ENCODE data around the gene DNER.

DNER gene

GRCh38 chr2:229718057-229718456 is 3.7 kb upstream of the DNER start:
- no peaks in the 10 kb centered on the region for H3K9me2 ChIP-seq (replicated peaks; ENCODE audit: low read depth, low read length)
- H3K4me3 ChIP-seq (ENCODE audit: low read length, poor library complexity, severe bottlenecking) = no peak overlapping the region
- H3K9me3 ChIP-seq (ENCODE audit: insufficient read depth, low read depth, low read length) = no peaks in the 10 kb centered on the region
- no peak overlapping the region for H3K9ac ChIP-seq (ENCODE audit: low read depth, low read length, poor library complexity, severe bottlenecking)
- H3F3A ChIP-seq (ENCODE audit: low read depth) = no peaks in the 10 kb centered on the region
- H4K20me1 ChIP-seq (ENCODE audit: insufficient read depth, low read length, poor library complexity, severe bottlenecking) = no peaks in the 10 kb centered on the region
- no peak for TF ChIP-seq CTCF (conservative IDR thresholded peaks at IDR 0.05; ENCODE audit: low read length)
- TF ChIP-seq EZH2phosphoT487 (IDR thresholded peaks at IDR 0.05; ENCODE audit: borderline replicate concordance) = no peak
- no peaks in the 10 kb centered on the region for H3K4me1 ChIP-seq (ENCODE audit: insufficient read depth, low read length, poor library complexity, severe bottlenecking)
- no peak overlapping the region for H2AFZ ChIP-seq (ENCODE audit: low read length)
- H3K27me3 ChIP-seq (ENCODE audit: insufficient read depth, low read length, poor library complexity, severe bottlenecking) = no peaks in the 10 kb centered on the region
- no peak overlapping the region for H3K4me2 ChIP-seq (ENCODE audit: low read depth, low read length, poor library complexity, severe bottlenecking)
- H3K79me2 ChIP-seq (ENCODE audit: insufficient read depth, low read length) = no peaks in the 10 kb centered on the region
- no peaks in the 10 kb centered on the region for H3K36me3 ChIP-seq (ENCODE audit: insufficient read depth, low read length)

GRCh38 chr2:229715895-229716507 is 1.6 kb upstream of the DNER start:
- H3K4me1 ChIP-seq (ENCODE audit: insufficient read depth, low read length, poor library complexity, severe bottlenecking) = no peaks in the 10 kb centered on the region
- H2AFZ ChIP-seq (ENCODE audit: low read length) = no peak overlapping the region; the same call in 1 of the 2 replicates
- H3K9ac ChIP-seq (ENCODE audit: low read depth, low read length, poor library complexity, severe bottlenecking) = no peak overlapping the region
- no peaks in the 10 kb centered on the region for H3F3A ChIP-seq (ENCODE audit: low read depth)
- no peaks in the 10 kb centered on the region for H3K9me2 ChIP-seq (replicated peaks; ENCODE audit: low read depth, low read length)
- TF ChIP-seq CTCF (conservative IDR thresholded peaks at IDR 0.05; ENCODE audit: low read length) = peak; percentile 79
- TF ChIP-seq EZH2phosphoT487 (IDR thresholded peaks at IDR 0.05; ENCODE audit: borderline replicate concordance) = no peak
- H3K4me3 ChIP-seq (ENCODE audit: low read length, poor library complexity, severe bottlenecking) = no peak overlapping the region
- H4K20me1 ChIP-seq (ENCODE audit: insufficient read depth, low read length, poor library complexity, severe bottlenecking) = no peaks in the 10 kb centered on the region
- no peaks in the 10 kb centered on the region for H3K27me3 ChIP-seq (ENCODE audit: insufficient read depth, low read length, poor library complexity, severe bottlenecking)
- H3K79me2 ChIP-seq (ENCODE audit: insufficient read depth, low read length) = no peaks in the 10 kb centered on the region
- H3K9me3 ChIP-seq (ENCODE audit: insufficient read depth, low read depth, low read length) = no peaks in the 10 kb centered on the region
- H3K4me2 ChIP-seq (ENCODE audit: low read depth, low read length, poor library complexity, severe bottlenecking) = no peak overlapping the region
- no peaks in the 10 kb centered on the region for H3K36me3 ChIP-seq (ENCODE audit: insufficient read depth, low read length)

- TF ChIP-seq EZH2phosphoT487 (IDR thresholded peaks at IDR 0.05; ENCODE audit: borderline replicate concordance) = no peak
- no peak for TF ChIP-seq CTCF (conservative IDR thresholded peaks at IDR 0.05; ENCODE audit: low read length)
- Histone ChIP-seq H3K27me3 (ENCODE audit: insufficient read depth, low read length, poor library complexity, severe bottlenecking) (no peaks in the 10 kb centered on the region), H3K4me2 (ENCODE audit: low read depth, low read length, poor library complexity, severe bottlenecking) (no peak overlapping the region), H3F3A (ENCODE audit: low read depth) (no peaks in the 10 kb centered on the region), H3K4me3 (ENCODE audit: low read length, poor library complexity, severe bottlenecking) (no peak overlapping the region), H3K36me3 (ENCODE audit: insufficient read depth, low read length) (no peaks in the 10 kb centered on the region), H3K4me1 (ENCODE audit: insufficient read depth, low read length, poor library complexity, severe bottlenecking) (no peaks in the 10 kb centered on the region), H2AFZ (ENCODE audit: low read length) (no peak overlapping the region), H3K79me2 (ENCODE audit: insufficient read depth, low read length) (no peaks in the 10 kb centered on the region), H3K9me2 (replicated peaks; ENCODE audit: low read depth, low read length) (no peaks in the 10 kb centered on the region), H4K20me1 (ENCODE audit: insufficient read depth, low read length, poor library complexity, severe bottlenecking) (no peaks in the 10 kb centered on the region), H3K9ac (ENCODE audit: low read depth, low read length, poor library complexity, severe bottlenecking) (no peak overlapping the region), H3K9me3 (ENCODE audit: insufficient read depth, low read depth, low read length) (no peaks in the 10 kb centered on the region)
Measured at GRCh38 chr2:229714736-229715541, 584 bp upstream of the DNER start.

All from Loucy (cell line).